Measurements from ENCODE around the gene PAPLN. TPM values are rescaled to one million over a fixed set of nuclear protein-coding genes. Genes with fewer than 3 reads are reported as not detected.

Gene PAPLN
- total and polyA plus RNA-seq, 4 experiments from 2014 or later: 0.11 to 0.50 (median 0.25) TPM

GRCh38 chr14:73269729-73270531 is 32.6 kb downstream of the PAPLN start:
- ChIA-PET CTCF (ENCODE audit: partially characterized antibody) (interaction anchor here (0.6 to 0.8 kb wide), 2 partner anchors 25 to 417 kb away, joined by 3 read pairs; no protein-coding TSS in a partner anchor), POLR2A (ENCODE audit: partially characterized antibody) (no interaction called here)
- Histone ChIP-seq H3K9me3 (ENCODE audit: control insufficient read depth in 1 of 2, low read length in 2 of 2) (no peaks in the 10 kb centered on the region), H3K27ac (ENCODE audit: low read depth, low read length) (no peak overlapping the region), H3K4me1 (ENCODE audit: insufficient read depth, low read length) (no peaks in the 10 kb centered on the region), H3K4me3 (ENCODE audit: low read length in 2 of 2) (no peak overlapping the region), H3K36me3 (ENCODE audit: insufficient read depth, low read length) (no peaks in the 10 kb centered on the region), H3K27me3 (ENCODE audit: insufficient read depth, low read length) (no peaks in the 10 kb centered on the region)
- Mint-ChIP-seq H3K4me1 (peaks cover 6 to 18% (median 9%) of the 10 kb centered on the region in 4 donors), H3K36me3 (peaks cover 15 to 19% of the 10 kb centered on the region in 2 donors), H3K27ac (peak overlapping the region in 4 of 7 donors; percentile 3 to 74 (median 36)), H3K9me3 (no peaks in the 10 kb centered on the region), H3K27me3 (peaks cover 0 to 1% of the 10 kb centered on the region in 2 donors), H3K4me3 (peak overlapping the region; percentile 7 to 76 (median 58))
- intact Hi-C loops (cut with micrococcal nuclease): no loop called here
- no peak for DNase-seq

- H3K36me3 Mint-ChIP-seq: peaks cover 35 to 39% of the 10 kb centered on the region in 2 donors
- peaks cover 6 to 18% (median 9%) of the 10 kb centered on the region in 4 donors for H3K4me1 Mint-ChIP-seq
- no peaks in the 10 kb centered on the region for H3K9me3 Mint-ChIP-seq
- H3K27me3 Mint-ChIP-seq: peaks cover 0 to 1% of the 10 kb centered on the region in 2 donors
- intact Hi-C loops (cut with micrococcal nuclease): no loop called here
- Histone ChIP-seq H3K9me3 (ENCODE audit: control insufficient read depth in 1 of 2, low read length in 2 of 2) (no peaks in the 10 kb centered on the region), H3K4me3 (ENCODE audit: low read length in 2 of 2) (no peak overlapping the region), H3K36me3 (ENCODE audit: insufficient read depth, low read length) (peaks cover 14% of the 10 kb centered on the region), H3K27me3 (ENCODE audit: insufficient read depth, low read length) (no peaks in the 10 kb centered on the region), H3K4me1 (ENCODE audit: insufficient read depth, low read length) (no peaks in the 10 kb centered on the region), H3K27ac (ENCODE audit: low read depth, low read length) (no peak overlapping the region)
- H3K4me3 Mint-ChIP-seq: no peak overlapping the region
- POLR2A ChIA-PET (ENCODE audit: partially characterized antibody): no interaction called here
- no peak for DNase-seq
- CTCF ChIA-PET (ENCODE audit: partially characterized antibody): no interaction called here
- H3K27ac Mint-ChIP-seq: no peak overlapping the region
Observed at GRCh38 chr14:73272393-73272792, 35.1 kb downstream of the PAPLN start.

DNA sequence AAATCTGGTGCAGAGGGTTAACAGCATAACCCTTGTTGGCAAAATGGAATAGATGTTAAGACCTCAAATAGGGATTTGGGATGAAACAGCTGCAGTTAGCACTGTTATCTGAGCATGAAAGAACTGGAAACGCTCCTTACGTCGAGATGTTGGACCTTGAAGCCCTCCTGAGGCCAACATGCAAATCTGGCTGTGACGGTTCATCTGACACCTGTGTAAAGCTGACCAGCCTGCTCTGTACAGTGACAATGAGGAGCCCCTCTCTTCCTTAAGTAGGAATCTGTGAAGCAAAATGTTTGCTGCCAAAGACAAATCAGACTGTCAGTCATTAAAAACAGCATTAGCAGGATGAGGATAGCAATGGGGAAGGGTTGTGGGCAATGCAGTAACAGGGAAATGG is 36.5 kb downstream of the PAPLN start:
- peaks cover 14% of the 10 kb centered on the region for H3K36me3 ChIP-seq (ENCODE audit: insufficient read depth, low read length)
- no peak overlapping the region for H3K27ac ChIP-seq (ENCODE audit: low read depth, low read length)
- Mint-ChIP-seq H3K4me3 (no peak overlapping the region), H3K4me1 (peaks cover 6 to 17% (median 9%) of the 10 kb centered on the region in 4 donors), H3K9me3 (no peaks in the 10 kb centered on the region), H3K27ac (no peak overlapping the region), H3K27me3 (peaks cover 0 to 1% of the 10 kb centered on the region in 2 donors), H3K36me3 (peaks cover 39 to 40% of the 10 kb centered on the region in 2 donors)
- H3K27me3 ChIP-seq (ENCODE audit: insufficient read depth, low read length): no peaks in the 10 kb centered on the region
- intact Hi-C loops (cut with micrococcal nuclease): no loop called here
- no peak for DNase-seq
- no peaks in the 10 kb centered on the region for H3K4me1 ChIP-seq (ENCODE audit: insufficient read depth, low read length)
- H3K4me3 ChIP-seq (ENCODE audit: low read length in 2 of 2): no peak overlapping the region
- POLR2A ChIA-PET (ENCODE audit: partially characterized antibody): no interaction called here
- no peaks in the 10 kb centered on the region for H3K9me3 ChIP-seq (ENCODE audit: control insufficient read depth in 1 of 2, low read length in 2 of 2)
- CTCF ChIA-PET (ENCODE audit: partially characterized antibody): no interaction called here

DNA sequence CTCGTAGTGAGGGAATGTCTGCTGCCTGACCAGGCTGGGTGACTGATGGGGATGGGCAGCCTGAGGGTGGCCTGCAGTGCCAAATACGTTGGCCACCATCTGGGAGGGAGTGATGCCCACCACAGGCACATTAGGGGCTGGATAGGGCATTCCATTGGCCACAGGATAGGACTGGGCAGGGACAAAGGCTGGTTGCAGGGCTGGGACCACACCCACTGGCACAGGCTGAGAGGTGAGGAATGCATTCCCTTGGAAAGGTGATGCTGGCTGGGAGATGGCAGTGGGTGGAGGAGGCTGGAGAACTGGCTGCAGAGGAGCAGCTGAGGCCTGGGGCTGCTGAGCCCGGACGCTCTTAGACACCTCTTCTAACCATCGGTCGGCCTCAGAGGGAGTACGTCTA is 39.5 kb downstream of the PAPLN start:
- H3K36me3 Mint-ChIP-seq: peaks cover 60% of the 10 kb centered on the region in 2 donors
- Histone ChIP-seq H3K27me3 (ENCODE audit: insufficient read depth, low read length) (no peaks in the 10 kb centered on the region), H3K4me1 (ENCODE audit: insufficient read depth, low read length) (no peaks in the 10 kb centered on the region), H3K27ac (ENCODE audit: low read depth, low read length) (no peak overlapping the region), H3K4me3 (ENCODE audit: low read length in 2 of 2) (no peak overlapping the region), H3K9me3 (ENCODE audit: control insufficient read depth in 1 of 2, low read length in 2 of 2) (no peaks in the 10 kb centered on the region), H3K36me3 (ENCODE audit: insufficient read depth, low read length) (peaks cover 29% of the 10 kb centered on the region)
- no peak overlapping the region for H3K4me3 Mint-ChIP-seq
- ChIA-PET POLR2A (ENCODE audit: partially characterized antibody) (no interaction called here), CTCF (ENCODE audit: partially characterized antibody) (no interaction called here)
- intact Hi-C loops (cut with micrococcal nuclease): no loop called here
- H3K27ac Mint-ChIP-seq: peak overlapping the region in 1 of 7 donors; percentile 75
- DNase-seq: no peak
- peaks cover 0 to under 1% (median under 1%) of the 10 kb centered on the region in 4 donors for H3K4me1 Mint-ChIP-seq
- H3K9me3 Mint-ChIP-seq: no peaks in the 10 kb centered on the region
- no peaks in the 10 kb centered on the region for H3K27me3 Mint-ChIP-seq

GRCh38 chr14:73277376-73277775 is 40.1 kb downstream of the PAPLN start:
- Histone ChIP-seq H3K4me1 (ENCODE audit: insufficient read depth, low read length) (no peaks in the 10 kb centered on the region), H3K9me3 (ENCODE audit: control insufficient read depth in 1 of 2, low read length in 2 of 2) (no peaks in the 10 kb centered on the region), H3K27me3 (ENCODE audit: insufficient read depth, low read length) (no peaks in the 10 kb centered on the region), H3K27ac (ENCODE audit: low read depth, low read length) (no peak overlapping the region), H3K4me3 (ENCODE audit: low read length in 2 of 2) (no peak overlapping the region), H3K36me3 (ENCODE audit: insufficient read depth, low read length) (peaks cover 33% of the 10 kb centered on the region)
- no peaks in the 10 kb centered on the region for H3K9me3 Mint-ChIP-seq
- H3K4me1 Mint-ChIP-seq: peaks cover 0 to 5% (median 2%) of the 10 kb centered on the region in 4 donors
- H3K27me3 Mint-ChIP-seq: no peaks in the 10 kb centered on the region
- intact Hi-C loops (cut with micrococcal nuclease): no loop called here
- peaks cover 60 to 64% of the 10 kb centered on the region in 2 donors for H3K36me3 Mint-ChIP-seq
- H3K27ac Mint-ChIP-seq: no peak overlapping the region
- ChIA-PET POLR2A (ENCODE audit: partially characterized antibody) (no interaction called here), CTCF (ENCODE audit: partially characterized antibody) (interaction anchor here (1.0 kb wide), 1 partner anchor 104 kb away, joined by 3 read pairs; no protein-coding TSS in a partner anchor)
- no peak for DNase-seq
- no peak overlapping the region for H3K4me3 Mint-ChIP-seq

- POLR2A ChIA-PET (ENCODE audit: partially characterized antibody): no interaction called here
- no peak overlapping the region for H3K4me3 ChIP-seq (ENCODE audit: low read length in 2 of 2)
- H3K4me3 Mint-ChIP-seq: no peak overlapping the region
- H3K27ac Mint-ChIP-seq: no peak overlapping the region
- no peaks in the 10 kb centered on the region for H3K9me3 ChIP-seq (ENCODE audit: control insufficient read depth in 1 of 2, low read length in 2 of 2)
- DNase-seq: no peak
- no peaks in the 10 kb centered on the region for H3K27me3 ChIP-seq (ENCODE audit: insufficient read depth, low read length)
- no peaks in the 10 kb centered on the region for H3K4me1 ChIP-seq (ENCODE audit: insufficient read depth, low read length)
- H3K36me3 Mint-ChIP-seq: peaks cover 61 to 74% of the 10 kb centered on the region in 2 donors
- H3K27ac ChIP-seq (ENCODE audit: low read depth, low read length): no peak overlapping the region
- peaks cover 0 to 8% (median 2%) of the 10 kb centered on the region in 4 donors for H3K4me1 Mint-ChIP-seq
- intact Hi-C loops (cut with micrococcal nuclease): no loop called here
- no peaks in the 10 kb centered on the region for H3K9me3 Mint-ChIP-seq
- H3K27me3 Mint-ChIP-seq: no peaks in the 10 kb centered on the region
- CTCF ChIA-PET (ENCODE audit: partially characterized antibody): interaction anchor here (1.7 kb wide), 1 partner anchor 14 kb away, joined by 7 read pairs; no protein-coding TSS in a partner anchor
- H3K36me3 ChIP-seq (ENCODE audit: insufficient read depth, low read length): peaks cover 56% of the 10 kb centered on the region
Observed at GRCh38 chr14:73280903-73281302, 43.6 kb downstream of the PAPLN start.

DNA sequence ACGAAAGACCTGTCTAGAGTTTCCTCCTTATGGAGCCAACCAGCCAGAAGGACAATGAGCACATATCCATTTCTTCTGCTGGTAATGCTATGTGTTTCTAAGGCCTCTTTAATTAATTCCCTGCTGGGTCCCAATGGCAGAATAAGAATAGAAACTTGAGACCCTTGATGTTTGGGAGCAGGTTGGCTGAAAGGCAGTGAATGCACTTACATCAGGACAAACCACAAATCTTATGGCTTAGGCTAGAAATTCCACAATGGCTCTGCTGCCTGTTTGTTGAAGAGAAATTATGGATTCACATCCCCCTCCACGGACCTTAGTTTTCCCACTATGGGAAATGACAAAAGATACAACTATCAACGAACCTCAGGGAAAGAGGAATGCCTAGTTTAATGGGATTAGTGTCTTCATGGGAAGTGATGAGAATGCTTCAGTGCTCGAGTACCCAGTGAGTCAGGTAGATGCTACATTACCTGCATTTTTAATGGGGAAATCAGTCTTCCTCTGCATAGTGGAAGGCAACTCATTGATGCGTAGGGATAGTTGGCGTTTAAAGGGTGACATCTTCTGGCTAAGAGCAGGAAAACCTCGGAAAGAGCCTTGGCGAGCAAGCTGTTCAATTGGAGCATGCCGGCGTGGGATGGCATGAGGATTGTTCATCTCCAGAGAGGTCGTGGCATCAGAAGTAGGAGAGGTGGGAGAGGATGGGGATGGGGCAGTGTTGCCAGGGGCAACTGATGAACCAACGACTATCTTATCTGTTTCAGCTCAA is 46.5 kb downstream of the PAPLN start:
- H3K27ac Mint-ChIP-seq: peak overlapping the region in 1 of 7 donors; percentile 2

More for the DNA sequence above, 46.5 kb downstream of the PAPLN start:
- H3K9me3 ChIP-seq (ENCODE audit: control insufficient read depth in 1 of 2, low read length in 2 of 2): no peaks in the 10 kb centered on the region
- Mint-ChIP-seq H3K27me3 (no peaks in the 10 kb centered on the region), H3K4me1 (peaks cover 0 to 8% (median 2%) of the 10 kb centered on the region in 4 donors), H3K4me3 (no peak overlapping the region), H3K9me3 (no peaks in the 10 kb centered on the region), H3K36me3 (peaks cover 50 to 71% of the 10 kb centered on the region in 2 donors)
- H3K27me3 ChIP-seq (ENCODE audit: insufficient read depth, low read length): no peaks in the 10 kb centered on the region
- H3K4me3 ChIP-seq (ENCODE audit: low read length in 2 of 2): no peak overlapping the region
- no peaks in the 10 kb centered on the region for H3K4me1 ChIP-seq (ENCODE audit: insufficient read depth, low read length)
- intact Hi-C loops (cut with micrococcal nuclease): no loop called here
- DNase-seq: no peak
- ChIA-PET CTCF (ENCODE audit: partially characterized antibody) (no interaction called here), POLR2A (ENCODE audit: partially characterized antibody) (no interaction called here)
- H3K36me3 ChIP-seq (ENCODE audit: insufficient read depth, low read length): peaks cover 52% of the 10 kb centered on the region
- H3K27ac ChIP-seq (ENCODE audit: low read depth, low read length): no peak overlapping the region
